A549 treated with GW870086 at 1 μM for 4 hours (cell line): ENCODE results near the gene TRAF6. TPM values are rescaled to one million over a fixed set of nuclear protein-coding genes. Genes with fewer than 3 reads are reported as not detected.

Source experiments
- total RNA-seq: library from RNA; stranded (reverse); fragments of 200-300 nt; extraction: Qiagen RNA extraction; gene quantifications from 5 replicates; pipeline ENCODE4 v1.2.3, GENCODE V29; 2022; ENCODE audit warnings: low read depth

Gene TRAF6, protein sequence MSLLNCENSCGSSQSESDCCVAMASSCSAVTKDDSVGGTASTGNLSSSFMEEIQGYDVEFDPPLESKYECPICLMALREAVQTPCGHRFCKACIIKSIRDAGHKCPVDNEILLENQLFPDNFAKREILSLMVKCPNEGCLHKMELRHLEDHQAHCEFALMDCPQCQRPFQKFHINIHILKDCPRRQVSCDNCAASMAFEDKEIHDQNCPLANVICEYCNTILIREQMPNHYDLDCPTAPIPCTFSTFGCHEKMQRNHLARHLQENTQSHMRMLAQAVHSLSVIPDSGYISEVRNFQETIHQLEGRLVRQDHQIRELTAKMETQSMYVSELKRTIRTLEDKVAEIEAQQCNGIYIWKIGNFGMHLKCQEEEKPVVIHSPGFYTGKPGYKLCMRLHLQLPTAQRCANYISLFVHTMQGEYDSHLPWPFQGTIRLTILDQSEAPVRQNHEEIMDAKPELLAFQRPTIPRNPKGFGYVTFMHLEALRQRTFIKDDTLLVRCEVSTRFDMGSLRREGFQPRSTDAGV
- 5.9 to 8.2 TPM (median 7.7 TPM) in 5 replicates for total RNA-seq

DNA sequence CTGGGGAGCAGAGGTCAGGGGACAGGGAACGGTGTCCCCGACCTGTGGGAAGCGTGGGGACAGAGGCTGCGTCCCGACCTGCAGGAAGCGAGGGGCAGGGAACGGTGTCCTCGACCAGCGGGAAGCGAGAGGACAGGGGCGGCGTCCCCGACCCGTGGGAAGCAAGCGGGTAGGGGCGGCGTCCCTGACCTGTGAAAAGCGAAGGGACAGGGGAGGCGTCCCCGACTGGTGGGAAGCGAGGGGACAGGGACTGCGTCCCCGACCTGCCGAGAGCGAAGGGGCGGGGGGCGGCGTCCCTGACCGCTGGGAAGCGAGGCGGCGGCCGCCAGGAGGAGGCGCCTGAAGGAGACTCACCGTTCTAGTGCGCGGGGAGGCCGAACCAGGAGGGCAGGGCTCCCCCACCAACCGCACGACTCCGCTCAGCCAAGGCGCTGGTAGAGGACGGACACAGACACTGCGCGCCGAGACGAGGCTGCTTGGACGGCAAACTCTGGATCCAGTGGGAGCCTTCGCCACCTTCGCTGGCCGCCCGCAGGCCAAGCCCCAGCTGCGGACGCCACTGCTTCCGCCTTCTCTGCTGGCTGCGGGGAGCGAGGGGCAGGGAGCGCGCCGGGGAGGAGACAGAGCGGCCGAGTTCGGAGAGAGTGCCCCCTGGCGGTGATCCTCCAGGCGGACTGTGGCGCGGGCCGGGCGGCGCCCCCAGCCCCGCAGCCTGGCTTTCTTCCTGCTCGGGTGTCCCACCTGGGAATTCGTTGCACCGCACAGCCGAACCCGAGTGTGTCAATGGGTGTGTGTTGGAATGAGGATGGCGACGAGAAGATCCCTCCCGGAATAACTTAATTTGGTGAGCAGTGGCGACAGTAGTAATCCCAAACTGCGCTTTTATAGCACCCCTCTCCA lies at the start of gene TRAF6:
TSS of gene TRAF6 (minus strand) at position 579 of the 900 bp plus-strand sequence. CDS start 8,757 bp downstream, outside the sequence.

Other genes with a start within 250 kb of the TRAF6 start
- 38.0 to 58.6 TPM (median 52.6 TPM) in 5 replicates for gene COMMD9, start 220.8 kb downstream of the TRAF6 start, total RNA-seq
- gene PRR5L, start 214.0 kb downstream of the TRAF6 start, total RNA-seq, result 11.2 to 16.1 TPM (median 13.2 TPM) in 5 replicates
- 0.18 to 0.53 TPM (median 0.37 TPM) in 5 replicates for gene RAG1, start 57.7 kb upstream of the TRAF6 start, total RNA-seq
- 14.8 to 19.3 TPM (median 16.3 TPM) in 5 replicates for gene IFTAP, start 84.2 kb upstream of the TRAF6 start, total RNA-seq
- not detected in 5 replicates for gene RAG2, start 88.0 kb upstream of the TRAF6 start, total RNA-seq